Neuron (in vitro differentiated cells): ENCODE data around the gene RAB3GAP1.

Experiments used
- H2AFZ ChIP-seq: one replicate; pipeline ENCODE4 v1.6.1; 2013; ENCODE audit warnings: low read depth, mild to moderate bottlenecking, inconsistent platforms, low read length, moderate library complexity
- H3K27me3 ChIP-seq: one replicate; pipeline ENCODE4 v1.6.1; 2013; ENCODE audit warnings: low read length; ENCODE audit not compliant: insufficient read depth
- H3K36me3 ChIP-seq: one replicate; pipeline ENCODE4 v1.6.1; 2013; ENCODE audit warnings: low read length; ENCODE audit not compliant: insufficient read depth
- H3K4me1 ChIP-seq: one replicate; pipeline ENCODE4 v1.6.1; 2013; ENCODE audit warnings: low read length; ENCODE audit not compliant: insufficient read depth
- H3K4me3 ChIP-seq: 2 replicates; pipeline ENCODE4 v1.5.1; 2013; ENCODE audit warnings: mild to moderate bottlenecking, low read length, moderate library complexity
- H3K9me3 ChIP-seq: one replicate; pipeline ENCODE4 v1.6.1; 2013; ENCODE audit warnings: low read length

RAB3GAP1 gene

GRCh38 chr2:135140606-135141005 is 88.5 kb downstream of the RAB3GAP1 start:
- no peaks in the 10 kb centered on the region for H3K27me3 ChIP-seq
- peaks cover 19% of the 10 kb centered on the region for H3K9me3 ChIP-seq
- H3K36me3 ChIP-seq: peaks cover 40% of the 10 kb centered on the region

GRCh38 chr2:135142323-135142722 is 90.2 kb downstream of the RAB3GAP1 start:
- Histone ChIP-seq H3K4me1 (no peaks in the 10 kb centered on the region), H3K27me3 (no peaks in the 10 kb centered on the region), H3K36me3 (peaks cover 29% of the 10 kb centered on the region), H3K4me3 (no peak overlapping the region), H3K9me3 (peaks cover 19% of the 10 kb centered on the region), H2AFZ (no peak overlapping the region)

More at GRCh38 chr2:135140606-135141005, 88.5 kb downstream of the RAB3GAP1 start:
- H3K4me3 ChIP-seq: no peak overlapping the region
- no peak overlapping the region for H2AFZ ChIP-seq
- no peaks in the 10 kb centered on the region for H3K4me1 ChIP-seq

GRCh38 chr2:135144343-135144742 is 92.3 kb downstream of the RAB3GAP1 start:
- H3K4me1 ChIP-seq: no peaks in the 10 kb centered on the region
- peaks cover 19% of the 10 kb centered on the region for H3K9me3 ChIP-seq
- H3K36me3 ChIP-seq: peaks cover 15% of the 10 kb centered on the region
- H3K27me3 ChIP-seq: no peaks in the 10 kb centered on the region
- H3K4me3 ChIP-seq: no peak overlapping the region
- H2AFZ ChIP-seq: no peak overlapping the region

GRCh38 chr2:135149251-135149650 is 97.2 kb downstream of the RAB3GAP1 start:
- H3K4me3 ChIP-seq: no peak overlapping the region
- no peak overlapping the region for H2AFZ ChIP-seq
- H3K27me3 ChIP-seq: no peaks in the 10 kb centered on the region
- peaks cover 3% of the 10 kb centered on the region for H3K9me3 ChIP-seq
- H3K36me3 ChIP-seq: peaks cover 38% of the 10 kb centered on the region
- peaks cover 4% of the 10 kb centered on the region for H3K4me1 ChIP-seq

- H3K9me3 ChIP-seq: no peaks in the 10 kb centered on the region
- H3K4me3 ChIP-seq: no peak overlapping the region
- H3K36me3 ChIP-seq: peaks cover 48% of the 10 kb centered on the region
- H2AFZ ChIP-seq: no peak overlapping the region
- no peaks in the 10 kb centered on the region for H3K27me3 ChIP-seq
- peaks cover 4% of the 10 kb centered on the region for H3K4me1 ChIP-seq
These were observed 98.6 kb downstream of the RAB3GAP1 start for GRCh38 chr2:135150725-135151124.

GRCh38 chr2:135151615-135152014 is 99.5 kb downstream of the RAB3GAP1 start:
- Histone ChIP-seq H3K27me3 (no peaks in the 10 kb centered on the region), H2AFZ (no peak overlapping the region), H3K9me3 (no peaks in the 10 kb centered on the region), H3K36me3 (peaks cover 53% of the 10 kb centered on the region), H3K4me1 (peaks cover 4% of the 10 kb centered on the region), H3K4me3 (no peak overlapping the region)

- peaks cover 60% of the 10 kb centered on the region for H3K36me3 ChIP-seq
- H3K27me3 ChIP-seq: no peaks in the 10 kb centered on the region
- no peak overlapping the region for H3K4me3 ChIP-seq
- H2AFZ ChIP-seq: no peak overlapping the region
- no peaks in the 10 kb centered on the region for H3K9me3 ChIP-seq
- peaks cover 4% of the 10 kb centered on the region for H3K4me1 ChIP-seq
These were observed 100.3 kb downstream of the RAB3GAP1 start for GRCh38 chr2:135152361-135152760.

- Histone ChIP-seq H3K27me3 (no peaks in the 10 kb centered on the region), H3K4me1 (peaks cover 4% of the 10 kb centered on the region), H3K4me3 (no peak overlapping the region), H3K9me3 (peaks cover 2% of the 10 kb centered on the region), H3K36me3 (peaks cover 75% of the 10 kb centered on the region), H2AFZ (no peak overlapping the region)
These were observed 102.9 kb downstream of the RAB3GAP1 start for GRCh38 chr2:135154962-135155361.

GRCh38 chr2:135157856-135158255 is 105.8 kb downstream of the RAB3GAP1 start:
- peaks cover 53% of the 10 kb centered on the region for H3K36me3 ChIP-seq
- H3K4me1 ChIP-seq: no peaks in the 10 kb centered on the region
- no peak overlapping the region for H3K4me3 ChIP-seq
- no peak overlapping the region for H2AFZ ChIP-seq
- peaks cover 2% of the 10 kb centered on the region for H3K9me3 ChIP-seq
- no peaks in the 10 kb centered on the region for H3K27me3 ChIP-seq

- Histone ChIP-seq H3K27me3 (no peaks in the 10 kb centered on the region), H3K36me3 (peaks cover 45% of the 10 kb centered on the region), H3K4me1 (no peaks in the 10 kb centered on the region), H3K4me3 (no peak overlapping the region), H3K9me3 (peaks cover 2% of the 10 kb centered on the region), H2AFZ (no peak overlapping the region)
These were observed 107.1 kb downstream of the RAB3GAP1 start for GRCh38 chr2:135159191-135159590.

GRCh38 chr2:135162377-135162776 is 110.3 kb downstream of the RAB3GAP1 start:
- Histone ChIP-seq H3K4me1 (no peaks in the 10 kb centered on the region), H2AFZ (no peak overlapping the region), H3K9me3 (peaks cover 2% of the 10 kb centered on the region), H3K27me3 (no peaks in the 10 kb centered on the region), H3K4me3 (no peak overlapping the region), H3K36me3 (peaks cover 39% of the 10 kb centered on the region)

DNA sequence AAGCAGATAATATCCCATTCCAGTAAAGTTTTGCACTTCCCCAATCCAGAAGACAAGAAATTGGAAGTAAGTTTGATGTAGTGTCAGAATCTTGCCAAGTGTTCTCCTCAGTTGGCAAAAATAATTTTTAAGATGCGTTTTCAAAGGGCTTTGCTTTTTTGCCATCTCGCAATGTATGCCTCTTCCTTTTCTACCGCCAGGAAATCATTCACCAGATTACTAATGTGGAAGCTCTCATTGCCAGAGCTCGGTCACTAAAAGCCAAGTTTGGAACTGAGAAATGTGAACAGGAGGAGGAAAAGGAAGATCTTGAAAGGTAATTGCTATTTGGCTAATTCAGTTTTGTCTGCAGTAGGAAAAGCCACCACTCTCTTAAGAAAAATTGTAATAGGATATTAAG is 110.7 kb downstream of the RAB3GAP1 start:
- Histone ChIP-seq H3K4me3 (no peak overlapping the region), H3K4me1 (no peaks in the 10 kb centered on the region), H3K36me3 (peaks cover 43% of the 10 kb centered on the region)

DNA sequence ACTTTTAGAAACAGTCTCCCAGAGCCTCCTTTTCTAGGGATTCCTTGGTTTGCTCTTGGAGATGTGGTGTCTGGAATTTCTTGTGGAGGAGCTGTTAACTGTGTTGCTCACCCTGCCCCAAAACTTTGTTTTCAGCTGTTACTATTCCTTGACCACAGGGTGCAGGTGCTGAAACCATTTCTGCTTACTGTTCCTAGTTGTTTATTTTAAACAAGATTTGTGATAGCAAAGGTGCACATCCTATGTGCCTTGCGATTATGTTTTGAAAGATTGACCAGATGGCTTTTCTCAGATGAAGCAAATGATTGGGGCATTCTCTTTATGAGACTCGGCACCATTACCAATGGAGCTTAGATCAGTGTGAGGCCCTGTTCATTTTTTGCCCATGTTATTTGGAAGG is 111.2 kb downstream of the RAB3GAP1 start:
- peaks cover 43% of the 10 kb centered on the region for H3K36me3 ChIP-seq
- no peaks in the 10 kb centered on the region for H3K4me1 ChIP-seq
- H3K27me3 ChIP-seq: no peaks in the 10 kb centered on the region
- peaks cover 2% of the 10 kb centered on the region for H3K9me3 ChIP-seq
- no peak overlapping the region for H2AFZ ChIP-seq
- H3K4me3 ChIP-seq: no peak overlapping the region

More for the DNA sequence above, 110.7 kb downstream of the RAB3GAP1 start:
- Histone ChIP-seq H2AFZ (no peak overlapping the region), H3K27me3 (no peaks in the 10 kb centered on the region), H3K9me3 (peaks cover 2% of the 10 kb centered on the region)

DNA sequence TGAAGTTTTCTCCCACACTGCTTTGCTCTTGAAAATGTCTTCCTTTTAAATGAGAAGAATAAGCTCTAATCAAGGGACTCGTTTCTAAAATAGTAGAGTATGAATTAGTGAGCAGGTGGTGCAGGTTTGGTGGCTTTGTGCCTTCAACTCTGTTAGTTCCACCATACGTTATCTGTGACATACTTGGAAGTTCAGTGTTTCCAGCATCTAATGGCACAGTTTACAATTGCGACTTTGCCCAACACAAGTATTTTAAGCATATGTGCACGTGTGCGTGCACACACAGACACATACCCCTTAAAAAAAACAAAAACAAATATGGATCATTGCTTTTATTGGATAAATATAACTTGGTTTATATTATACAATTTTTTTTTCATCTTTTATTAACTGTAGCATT is 111.8 kb downstream of the RAB3GAP1 start:
- peaks cover 6% of the 10 kb centered on the region for H3K9me3 ChIP-seq
- peaks cover 45% of the 10 kb centered on the region for H3K36me3 ChIP-seq

More for the DNA sequence above, 111.8 kb downstream of the RAB3GAP1 start:
- no peaks in the 10 kb centered on the region for H3K27me3 ChIP-seq
- H2AFZ ChIP-seq: no peak overlapping the region
- no peak overlapping the region for H3K4me3 ChIP-seq
- H3K4me1 ChIP-seq: no peaks in the 10 kb centered on the region
